MM.1S (cell line): Measurements from ENCODE around the gene PDGFRB.

ENCODE experiments used
- EZH2 ChIP-seq: fragments of 300-600 bp; sonication (generic); optimal IDR thresholded peaks from 2 replicates; pipeline ENCODE3; 2017; ENCODE audit warnings: low read depth, mild to moderate bottlenecking, antibody characterized with exemption, low read length, mixed read lengths
- EZH2phosphoT487 ChIP-seq: fragments of 300-600 bp; sonication (generic); IDR thresholded peaks from 2 replicates; pipeline ENCODE4 v1.6.1; 2018; ENCODE audit warnings: antibody characterized with exemption, low read length
- TF ChIP-seq, protein P1 (sequence below): fragments of 300-600 bp; sonication (generic); IDR thresholded peaks from 2 replicates; pipeline ENCODE4 v1.5.1; 2016; ENCODE audit warnings: antibody characterized with exemption, low read length, mixed read lengths

DNA sequence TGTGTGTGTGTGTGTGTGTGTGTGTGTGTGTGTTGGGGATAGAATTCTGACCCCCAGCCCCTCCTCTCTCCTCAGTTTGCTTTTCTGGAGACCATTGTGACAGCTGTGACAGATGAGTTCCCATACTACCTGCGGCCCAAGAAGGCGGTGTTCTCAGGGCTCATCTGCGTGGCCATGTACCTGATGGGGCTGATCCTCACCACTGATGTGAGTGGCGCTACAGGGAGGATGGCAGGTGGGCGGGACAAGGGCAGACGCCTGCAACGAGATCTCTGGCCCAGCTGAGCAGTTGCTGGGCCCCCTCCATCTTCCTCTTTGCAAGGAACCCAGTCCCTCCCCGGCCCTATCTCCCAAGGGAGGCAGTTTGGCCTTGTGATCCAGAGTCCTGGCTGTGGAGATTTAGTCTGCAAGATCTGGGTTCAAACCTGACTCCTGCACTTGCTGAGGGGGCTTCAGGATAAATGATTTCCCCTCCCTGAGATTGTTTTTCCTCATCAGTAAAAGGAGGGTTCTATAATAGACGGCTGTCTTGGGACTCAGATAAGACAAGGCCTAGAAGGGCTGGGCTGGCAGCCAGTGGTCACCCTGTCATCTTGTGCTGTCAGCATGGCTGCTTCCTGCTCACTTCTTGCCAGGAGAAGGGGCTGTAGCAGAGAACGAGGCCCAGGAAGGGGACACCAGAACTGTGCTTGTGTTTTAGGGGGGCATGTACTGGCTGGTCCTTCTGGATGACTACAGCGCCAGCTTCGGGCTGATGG lies 48.4 kb upstream of the PDGFRB start:
- TF ChIP-seq, protein P1, sequence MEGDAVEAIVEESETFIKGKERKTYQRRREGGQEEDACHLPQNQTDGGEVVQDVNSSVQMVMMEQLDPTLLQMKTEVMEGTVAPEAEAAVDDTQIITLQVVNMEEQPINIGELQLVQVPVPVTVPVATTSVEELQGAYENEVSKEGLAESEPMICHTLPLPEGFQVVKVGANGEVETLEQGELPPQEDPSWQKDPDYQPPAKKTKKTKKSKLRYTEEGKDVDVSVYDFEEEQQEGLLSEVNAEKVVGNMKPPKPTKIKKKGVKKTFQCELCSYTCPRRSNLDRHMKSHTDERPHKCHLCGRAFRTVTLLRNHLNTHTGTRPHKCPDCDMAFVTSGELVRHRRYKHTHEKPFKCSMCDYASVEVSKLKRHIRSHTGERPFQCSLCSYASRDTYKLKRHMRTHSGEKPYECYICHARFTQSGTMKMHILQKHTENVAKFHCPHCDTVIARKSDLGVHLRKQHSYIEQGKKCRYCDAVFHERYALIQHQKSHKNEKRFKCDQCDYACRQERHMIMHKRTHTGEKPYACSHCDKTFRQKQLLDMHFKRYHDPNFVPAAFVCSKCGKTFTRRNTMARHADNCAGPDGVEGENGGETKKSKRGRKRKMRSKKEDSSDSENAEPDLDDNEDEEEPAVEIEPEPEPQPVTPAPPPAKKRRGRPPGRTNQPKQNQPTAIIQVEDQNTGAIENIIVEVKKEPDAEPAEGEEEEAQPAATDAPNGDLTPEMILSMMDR: no peak
- TF ChIP-seq EZH2 (no peak), EZH2phosphoT487 (no peak)
